ENCODE results near the gene NSD1. TPM values are rescaled to one million over a fixed set of nuclear protein-coding genes. Genes with fewer than 3 reads are reported as not detected.
"Not testable (repeated sequence)": the region's sequence is repeated elsewhere in the genome, so short reads cannot be mapped to it uniquely, and the experiment has no call there.

The NSD1 gene
- polyA plus RNA-seq, 1 donor from 2014 or later = 68.5 TPM

DNA sequence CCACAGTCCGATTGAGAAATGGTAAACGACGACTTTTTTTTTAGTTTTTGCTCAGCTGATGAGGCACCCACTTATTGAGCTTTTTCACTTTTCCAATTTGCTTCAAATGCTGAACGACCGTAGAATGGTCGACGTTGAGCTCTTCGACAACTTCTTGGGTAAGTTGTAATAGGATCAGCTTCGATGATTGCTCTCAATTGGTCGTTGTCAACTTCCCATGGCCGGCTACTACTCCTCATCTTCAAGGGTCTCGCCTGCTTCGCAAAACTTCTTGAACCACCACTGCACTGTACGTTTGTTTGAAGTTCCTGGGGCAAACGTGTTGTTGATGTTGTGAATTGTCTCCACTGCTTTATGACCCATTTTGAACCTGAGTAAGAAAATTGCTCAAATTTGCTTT lies 35.7 kb downstream of the NSD1 start:
- peaks cover 5% of the 10 kb centered on the region for H3K36me3 Mint-ChIP-seq
- no peak overlapping the region for H3K4me3 Mint-ChIP-seq
- peaks cover 0 to 2% (median 0%) of the 10 kb centered on the region in 3 donors for H3K9me3 Mint-ChIP-seq
- no peaks in the 10 kb centered on the region for H3K27me3 Mint-ChIP-seq
- peaks cover 20 to 25% (median 21%) of the 10 kb centered on the region in 3 donors for H3K4me1 Mint-ChIP-seq
- H3K27ac Mint-ChIP-seq = no peak overlapping the region

DNA sequence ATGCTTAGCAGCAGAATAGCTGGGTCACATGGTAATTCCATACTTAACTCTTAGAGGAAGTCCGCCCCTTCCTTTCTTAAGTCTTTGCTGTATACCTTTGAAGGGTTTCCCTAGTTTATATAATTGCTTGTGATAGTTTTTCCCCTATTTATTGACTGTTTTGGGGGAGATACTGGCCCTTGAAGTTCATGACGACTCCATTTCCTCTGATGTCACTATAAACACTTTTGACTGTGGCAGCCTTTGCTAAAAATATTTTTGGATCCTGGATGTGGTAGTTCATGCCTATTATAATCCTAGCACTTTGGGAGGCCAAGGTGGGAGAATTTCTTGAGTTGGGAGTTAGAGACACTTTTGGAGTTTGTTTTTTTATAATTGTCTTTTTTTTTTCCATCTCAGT lies 38.4 kb downstream of the NSD1 start:
- H3K36me3 Mint-ChIP-seq = peaks cover 8% of the 10 kb centered on the region

DNA sequence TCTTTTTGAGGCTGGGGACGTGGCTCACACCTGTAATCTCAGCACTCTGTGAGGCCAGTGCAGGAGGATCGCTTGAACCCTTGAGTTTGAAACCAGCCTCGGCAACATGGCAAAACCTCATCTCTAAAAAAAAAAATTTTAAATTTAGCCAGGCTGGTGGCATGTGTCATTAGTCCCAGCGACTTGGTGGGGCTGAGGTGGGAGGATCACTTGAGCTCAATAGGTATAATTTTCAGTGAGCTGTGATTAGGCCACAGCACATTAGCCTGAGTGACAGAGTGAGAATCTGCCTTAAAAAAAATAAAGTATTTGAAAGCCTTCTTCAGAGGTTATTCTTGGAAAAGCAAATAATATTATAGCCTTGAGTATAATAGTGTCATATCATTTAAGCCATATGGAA lies 41.8 kb downstream of the NSD1 start:
- Mint-ChIP-seq H3K4me1 (peaks cover 43 to 52% (median 43%) of the 10 kb centered on the region in 3 donors), H3K27me3 (no peaks in the 10 kb centered on the region), H3K9me3 (peaks cover 0 to 2% (median 0%) of the 10 kb centered on the region in 3 donors), H3K36me3 (peaks cover 4% of the 10 kb centered on the region), H3K27ac (peak overlapping the region; percentile 53 to 83 (median 58)), H3K4me3 (peak overlapping the region in 1 of 4 donors; percentile 33)

More for the DNA sequence above, 38.4 kb downstream of the NSD1 start:
- H3K9me3 Mint-ChIP-seq = peaks cover 0 to 2% (median 0%) of the 10 kb centered on the region in 3 donors
- H3K4me1 Mint-ChIP-seq = peaks cover 33 to 45% (median 34%) of the 10 kb centered on the region in 3 donors
- peak overlapping the region in 1 of 3 donors; percentile 7 for H3K27ac Mint-ChIP-seq
- no peaks in the 10 kb centered on the region for H3K27me3 Mint-ChIP-seq
- no peak overlapping the region for H3K4me3 Mint-ChIP-seq

DNA sequence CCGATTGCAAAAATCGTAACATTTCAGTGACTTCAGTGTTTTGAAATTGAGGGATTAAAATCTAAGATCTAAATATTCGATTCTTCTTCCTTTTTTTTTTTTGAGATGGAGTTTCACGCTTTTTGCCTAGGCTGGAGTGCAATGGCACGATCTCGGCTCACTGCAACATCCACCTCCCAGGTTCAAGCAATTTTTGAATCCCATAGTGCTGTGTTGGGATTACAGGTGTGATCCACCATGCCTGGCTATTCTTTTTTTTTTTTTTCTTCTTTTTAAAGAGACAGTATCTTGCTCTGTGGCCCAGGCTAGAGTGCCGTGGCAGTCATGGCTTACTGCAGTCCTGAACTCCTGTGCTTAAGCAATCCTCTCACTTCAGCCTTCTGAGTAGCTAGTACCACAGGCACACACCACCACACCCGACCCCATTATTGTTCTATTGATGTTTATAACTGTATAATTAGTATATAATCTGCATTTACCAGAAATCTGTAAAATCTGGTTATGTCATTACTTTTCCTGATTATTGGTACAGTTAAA lies 42.7 kb downstream of the NSD1 start:
- H3K9me3 Mint-ChIP-seq = peaks cover 0 to 2% (median 0%) of the 10 kb centered on the region in 3 donors
- H3K36me3 Mint-ChIP-seq = peaks cover 4% of the 10 kb centered on the region
- H3K4me1 Mint-ChIP-seq = peaks cover 40 to 50% (median 45%) of the 10 kb centered on the region in 3 donors
- H3K27ac Mint-ChIP-seq = peak overlapping the region in 2 of 3 donors; percentile 13 to 43
- H3K27me3 Mint-ChIP-seq = no peaks in the 10 kb centered on the region
- peak overlapping the region in 2 of 4 donors; percentile 51 to 74 for H3K4me3 Mint-ChIP-seq

DNA sequence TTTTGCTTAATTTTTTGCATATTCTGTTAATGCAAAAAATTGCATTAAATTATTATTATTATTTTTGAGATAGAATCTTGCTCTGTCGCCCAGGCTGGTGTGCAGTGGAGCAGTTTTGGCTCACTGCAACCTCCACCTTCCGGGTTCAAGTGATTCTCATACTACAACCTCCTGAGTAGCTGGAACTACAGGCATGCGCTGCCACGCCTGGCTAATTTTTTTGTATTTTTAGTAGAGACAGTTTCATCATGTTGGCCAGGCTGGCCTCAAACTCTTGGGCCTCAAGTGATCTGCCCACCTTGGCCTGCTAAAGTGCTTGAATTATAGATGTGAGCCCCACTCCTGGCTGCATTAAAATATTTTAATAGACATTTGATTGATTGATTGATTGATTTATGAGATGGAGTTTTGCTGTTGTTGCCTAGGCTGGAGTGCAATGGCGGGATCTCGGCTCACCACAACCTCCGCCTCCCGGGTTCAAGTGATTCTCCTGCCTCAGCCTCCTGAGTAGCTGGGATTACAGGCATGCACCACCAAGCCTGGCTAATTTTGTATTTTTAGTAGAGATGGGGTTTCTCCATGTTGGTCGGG lies 44.4 kb downstream of the NSD1 start:
- H3K9me3 Mint-ChIP-seq, H3K27me3 Mint-ChIP-seq, H3K36me3 Mint-ChIP-seq, H3K27ac Mint-ChIP-seq: not testable (repeated sequence)
- peak overlapping the region in 2 of 4 donors; percentile 50 to 51 for H3K4me3 Mint-ChIP-seq
- H3K4me1 Mint-ChIP-seq = peaks cover 27 to 40% (median 35%) of the 10 kb centered on the region in 3 donors

DNA sequence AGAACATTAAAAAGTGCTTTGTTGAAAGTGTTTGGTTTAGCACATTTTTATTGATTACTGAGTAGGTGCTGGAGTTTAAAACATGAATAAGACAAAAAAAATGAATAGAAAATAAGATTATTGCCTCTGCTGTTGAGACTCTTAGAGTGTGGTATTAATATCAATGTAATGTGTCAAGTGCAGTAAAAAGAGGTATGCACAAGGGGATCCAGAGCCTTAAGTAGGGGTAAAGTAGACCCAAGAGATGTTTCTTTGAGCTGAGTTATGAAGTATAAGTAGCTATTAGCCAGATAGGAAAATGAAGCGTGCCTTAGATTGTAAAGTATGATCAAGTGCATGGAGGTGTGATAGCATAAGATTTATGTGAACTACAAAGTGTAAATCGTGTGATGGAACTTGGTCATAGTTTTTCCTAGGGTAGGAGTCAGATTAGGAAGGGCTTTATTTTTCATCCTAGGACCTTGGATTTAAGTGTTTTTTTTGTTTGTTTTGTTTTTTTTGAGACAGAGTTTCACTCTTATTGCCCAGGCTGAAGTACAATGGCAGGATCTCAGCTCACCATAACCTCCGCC lies 45.2 kb downstream of the NSD1 start:
- Mint-ChIP-seq H3K36me3 (peaks cover 4% of the 10 kb centered on the region), H3K4me1 (peaks cover 26 to 37% (median 35%) of the 10 kb centered on the region in 3 donors), H3K27ac (peak overlapping the region in 2 of 3 donors; percentile 12 to 53), H3K27me3 (no peaks in the 10 kb centered on the region), H3K4me3 (peak overlapping the region in 1 of 4 donors; percentile 4), H3K9me3 (no peaks in the 10 kb centered on the region)

DNA sequence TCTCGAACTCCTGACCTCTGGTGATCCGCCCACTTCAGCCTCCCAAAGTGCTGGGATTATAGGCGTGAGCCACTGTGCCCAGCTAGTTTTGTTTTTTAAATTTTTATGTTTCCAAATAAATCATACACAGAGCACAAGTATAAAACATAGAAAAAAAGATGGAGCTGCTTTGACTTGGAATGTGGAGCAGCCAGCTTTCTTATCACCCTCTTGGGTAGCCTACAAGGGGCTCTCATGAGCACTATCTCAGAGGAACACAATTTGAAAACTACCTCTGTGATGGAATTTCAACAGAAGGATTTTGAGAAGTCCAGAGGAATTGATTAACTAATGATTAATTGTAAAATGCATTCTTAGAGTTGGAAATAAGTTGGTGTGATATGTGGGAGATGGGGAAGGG lies 45.9 kb downstream of the NSD1 start:
- peak overlapping the region in 1 of 3 donors; percentile 53 for H3K27ac Mint-ChIP-seq
- peaks cover 4% of the 10 kb centered on the region for H3K36me3 Mint-ChIP-seq
- no peaks in the 10 kb centered on the region for H3K27me3 Mint-ChIP-seq
- peaks cover 28 to 40% (median 37%) of the 10 kb centered on the region in 3 donors for H3K4me1 Mint-ChIP-seq
- H3K9me3 Mint-ChIP-seq = no peaks in the 10 kb centered on the region
- no peak overlapping the region for H3K4me3 Mint-ChIP-seq

DNA sequence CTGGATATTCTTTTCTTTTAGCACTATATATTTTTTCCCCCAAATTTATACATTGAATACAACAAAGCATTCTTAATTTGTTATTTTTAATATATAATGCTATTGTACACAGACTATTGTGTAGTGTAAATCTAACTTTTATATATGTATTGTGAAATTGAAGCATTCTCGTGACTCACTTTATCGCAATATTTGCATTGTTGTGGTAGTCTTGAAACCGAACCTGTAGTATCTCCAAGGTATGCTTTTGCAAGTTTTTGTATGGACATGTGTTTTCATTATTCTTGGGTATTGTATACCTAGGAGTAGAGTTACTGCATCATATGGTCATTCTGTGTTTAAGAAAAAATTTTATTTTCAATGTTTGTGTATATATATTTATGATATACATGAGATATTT lies 49.6 kb downstream of the NSD1 start:
- no peaks in the 10 kb centered on the region for H3K9me3 Mint-ChIP-seq
- peaks cover 2% of the 10 kb centered on the region for H3K36me3 Mint-ChIP-seq
- H3K27me3 Mint-ChIP-seq = no peaks in the 10 kb centered on the region
- no peak overlapping the region for H3K27ac Mint-ChIP-seq
- H3K4me3 Mint-ChIP-seq = no peak overlapping the region
- H3K4me1 Mint-ChIP-seq = peaks cover 22 to 25% (median 23%) of the 10 kb centered on the region in 3 donors

DNA sequence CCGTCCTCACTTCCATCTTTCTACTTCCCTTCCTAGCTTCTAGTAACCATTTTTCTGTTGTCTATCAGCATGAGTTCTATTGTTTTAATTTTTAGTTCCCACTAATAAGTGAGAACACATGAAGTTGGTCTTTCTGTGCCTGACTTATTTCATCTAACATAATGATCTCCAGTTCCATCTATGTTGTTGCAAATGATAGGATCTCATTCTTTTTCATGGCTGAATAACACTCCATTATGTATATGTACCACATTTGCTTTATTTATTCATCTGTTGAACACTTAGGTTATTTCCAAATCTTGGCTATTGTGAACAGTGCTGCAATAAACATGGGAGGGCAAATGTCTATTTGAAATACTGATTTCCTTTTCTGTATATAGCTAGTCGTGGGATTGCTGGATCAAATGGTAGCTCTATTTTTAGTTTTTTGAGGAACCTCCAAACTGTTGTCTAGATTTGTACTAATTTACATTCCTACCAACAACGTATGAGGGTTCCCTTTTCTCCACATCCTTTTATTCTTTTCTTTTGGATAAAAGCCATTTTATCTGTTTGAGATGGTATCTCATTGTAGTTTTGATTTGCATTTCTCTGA lies 50.3 kb downstream of the NSD1 start:
- Mint-ChIP-seq H3K4me1 (peaks cover 18 to 22% (median 22%) of the 10 kb centered on the region in 3 donors), H3K4me3 (no peak overlapping the region)

DNA sequence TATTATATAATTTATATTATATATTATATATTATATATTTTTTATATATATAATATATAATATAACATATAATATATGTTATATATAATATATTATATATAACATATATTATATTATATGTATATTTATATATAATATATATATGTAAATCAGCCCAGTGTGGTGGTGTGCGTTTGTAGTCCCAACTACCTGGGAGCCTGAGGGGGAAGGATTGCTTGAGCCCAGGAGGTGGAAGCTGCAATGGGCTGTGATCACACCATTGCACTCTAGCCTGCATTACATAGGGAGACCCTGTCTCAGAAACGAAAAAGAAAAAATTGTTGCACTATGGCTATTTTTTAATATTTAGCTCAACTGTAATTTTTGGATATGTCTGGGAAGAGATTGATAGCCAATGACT lies 52.4 kb downstream of the NSD1 start:
- H3K27me3 Mint-ChIP-seq = no peaks in the 10 kb centered on the region
- H3K4me3 Mint-ChIP-seq = no peak overlapping the region
- H3K9me3 Mint-ChIP-seq = no peaks in the 10 kb centered on the region
- H3K27ac Mint-ChIP-seq = no peak overlapping the region
- peaks cover 17 to 20% (median 19%) of the 10 kb centered on the region in 3 donors for H3K4me1 Mint-ChIP-seq
- H3K36me3 Mint-ChIP-seq = no peaks in the 10 kb centered on the region

More for the DNA sequence above, 50.3 kb downstream of the NSD1 start:
- Mint-ChIP-seq H3K36me3 (peaks cover 2% of the 10 kb centered on the region), H3K27ac (no peak overlapping the region), H3K9me3 (no peaks in the 10 kb centered on the region), H3K27me3 (no peaks in the 10 kb centered on the region)

DNA sequence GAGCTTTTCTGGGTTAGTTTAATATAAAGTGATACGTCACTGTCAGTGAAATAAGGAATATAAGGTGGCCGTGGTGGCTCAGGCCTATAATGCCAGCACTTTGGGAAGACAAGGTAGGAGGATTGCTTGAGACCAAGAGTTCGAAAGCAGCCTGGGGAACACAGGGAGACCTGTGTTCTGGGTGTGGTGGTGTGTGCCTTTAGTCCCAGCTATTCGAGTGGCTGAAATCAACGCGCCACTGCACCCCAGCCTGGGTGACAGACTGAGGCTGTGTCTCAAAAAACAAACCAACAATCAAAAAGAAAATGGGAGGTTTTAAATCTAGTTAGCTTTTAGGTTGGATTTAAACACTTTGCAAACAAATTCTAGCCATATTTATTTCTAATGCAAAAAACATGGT lies 53.1 kb downstream of the NSD1 start:
- no peak overlapping the region for H3K4me3 Mint-ChIP-seq
- H3K9me3 Mint-ChIP-seq = no peaks in the 10 kb centered on the region
- H3K27me3 Mint-ChIP-seq = no peaks in the 10 kb centered on the region
- no peak overlapping the region for H3K27ac Mint-ChIP-seq
- H3K4me1 Mint-ChIP-seq = peaks cover 16 to 20% (median 19%) of the 10 kb centered on the region in 3 donors
- no peaks in the 10 kb centered on the region for H3K36me3 Mint-ChIP-seq

DNA sequence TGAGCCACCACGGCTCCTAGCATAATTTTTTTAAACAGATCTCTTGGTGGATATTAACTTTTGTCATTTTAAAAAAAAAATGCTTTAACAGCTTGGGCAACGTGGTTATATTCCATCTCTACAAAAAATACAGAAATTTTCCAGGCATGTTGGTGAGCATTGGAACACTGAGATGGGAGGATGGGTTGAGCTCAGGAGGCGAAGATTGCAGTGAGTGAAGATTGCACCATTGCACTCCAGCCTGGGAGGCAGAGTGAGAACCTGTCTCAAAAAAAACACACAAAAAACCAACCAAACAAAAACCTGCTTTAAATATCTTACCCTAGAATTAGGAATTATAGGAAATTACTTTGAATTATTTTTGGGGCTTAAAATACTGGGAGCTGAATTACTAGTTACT lies 55.2 kb downstream of the NSD1 start:
- Mint-ChIP-seq H3K27ac (peak overlapping the region in 1 of 3 donors; percentile 39), H3K9me3 (no peaks in the 10 kb centered on the region), H3K4me1 (peaks cover 13 to 17% (median 16%) of the 10 kb centered on the region in 3 donors), H3K36me3 (no peaks in the 10 kb centered on the region), H3K4me3 (no peak overlapping the region), H3K27me3 (no peaks in the 10 kb centered on the region)

DNA sequence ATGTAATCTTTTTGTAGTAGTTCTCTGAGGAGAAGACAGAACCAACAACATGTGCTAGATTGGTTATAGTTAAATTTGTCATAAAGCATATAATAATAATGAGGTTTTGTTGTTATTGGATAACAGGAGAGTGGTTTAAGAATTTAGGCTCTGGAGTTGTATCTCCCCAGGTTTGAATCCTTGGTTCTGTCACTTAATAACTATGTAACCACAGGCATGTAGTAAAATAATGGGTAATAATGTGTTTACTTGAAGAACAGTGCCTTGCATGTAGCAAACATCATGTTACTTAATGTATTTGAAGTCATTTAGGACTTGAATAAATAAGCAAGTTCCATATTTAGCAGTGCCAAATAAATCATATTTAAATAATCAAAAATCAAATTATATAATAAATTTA lies 55.8 kb downstream of the NSD1 start:
- Mint-ChIP-seq H3K4me3 (no peak overlapping the region), H3K27me3 (no peaks in the 10 kb centered on the region), H3K9me3 (no peaks in the 10 kb centered on the region), H3K27ac (no peak overlapping the region), H3K36me3 (no peaks in the 10 kb centered on the region), H3K4me1 (peaks cover 10 to 14% (median 13%) of the 10 kb centered on the region in 3 donors)

DNA sequence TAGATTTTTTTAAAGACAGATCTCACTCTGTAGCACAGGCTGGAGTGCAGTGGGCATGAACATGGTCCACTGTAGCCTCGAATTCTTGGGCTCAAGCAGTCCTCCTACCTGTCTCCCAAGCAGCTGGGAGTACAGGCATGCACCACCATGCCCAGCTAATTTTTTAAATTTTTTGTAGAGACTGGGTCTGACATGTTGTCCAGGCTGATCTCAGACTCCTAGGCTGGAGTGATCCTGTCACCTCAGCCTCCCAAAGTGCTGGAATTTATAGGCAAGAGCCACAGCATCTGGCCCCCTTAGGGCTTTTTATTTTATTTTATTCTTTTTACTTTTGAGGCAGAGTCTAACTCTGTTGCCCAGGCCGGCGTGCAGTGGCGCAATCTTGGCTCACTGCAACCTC lies 56.4 kb downstream of the NSD1 start:
- Mint-ChIP-seq H3K27ac (no peak overlapping the region), H3K36me3 (no peaks in the 10 kb centered on the region), H3K9me3 (no peaks in the 10 kb centered on the region), H3K27me3 (no peaks in the 10 kb centered on the region), H3K4me1 (peaks cover 10 to 14% (median 13%) of the 10 kb centered on the region in 3 donors), H3K4me3 (no peak overlapping the region)

DNA sequence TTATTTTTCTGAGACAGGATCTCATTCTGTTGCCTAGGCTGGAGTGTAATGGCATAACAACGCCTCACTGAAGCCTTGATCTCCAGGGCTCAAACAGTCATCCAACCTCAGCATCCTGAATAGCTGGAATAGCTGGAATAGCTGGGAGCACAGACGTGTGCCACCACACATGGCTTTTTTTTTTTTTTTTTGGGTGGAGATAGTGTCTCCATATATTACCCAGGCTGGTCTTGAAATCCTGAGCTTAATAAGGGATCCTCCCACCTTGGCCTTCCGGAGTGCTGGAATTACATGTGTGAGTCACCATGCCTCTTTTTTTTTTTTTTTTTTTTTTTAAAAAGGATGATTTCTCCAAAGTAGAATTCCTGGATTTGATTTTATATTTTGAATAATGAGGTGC lies 60.7 kb downstream of the NSD1 start:
- H3K27ac Mint-ChIP-seq = no peak overlapping the region
- no peak overlapping the region for H3K4me3 Mint-ChIP-seq
- H3K27me3 Mint-ChIP-seq = no peaks in the 10 kb centered on the region
- H3K4me1 Mint-ChIP-seq = peaks cover 10 to 11% (median 10%) of the 10 kb centered on the region in 3 donors
- peaks cover 11% of the 10 kb centered on the region for H3K36me3 Mint-ChIP-seq
- no peaks in the 10 kb centered on the region for H3K9me3 Mint-ChIP-seq
